Transverse colon (tissue), 4 donors: ENCODE measurements around the gene TRABD.

Source experiments
- POLR2A ChIP-seq: fragments of 450-650 bp; IDR thresholded peaks from one replicate; pipeline ENCODE4 v1.6.1; 2016; ENCODE audit warnings: antibody characterized with exemption, mild to moderate bottlenecking, moderate library complexity
- POLR2AphosphoS5 ChIP-seq, 3 donors: sonication (generic); formaldehyde crosslinking; IDR thresholded peaks; one replicate each; pipeline ENCODE4 v1.6.1; 2016; ENCODE audit warnings: antibody characterized with exemption in 3 of 3
- TF ChIP-seq, protein P1 (sequence below), 5 experiments: fragments of 200-600 bp in 3 of 5; fragments of 450-650 bp in 2 of 5; sonication (generic) in 3 of 5; IDR thresholded peaks; 1 replicate in 2 of 5; 2 replicates in 3 of 5; pipeline ENCODE4 v1.5.1; 2016 to 2017; ENCODE audit warnings: antibody characterized with exemption in 5 of 5, inconsistent platforms in 3 of 5, mild to moderate bottlenecking in 2 of 5, moderate library complexity in 1 of 5

DNA sequence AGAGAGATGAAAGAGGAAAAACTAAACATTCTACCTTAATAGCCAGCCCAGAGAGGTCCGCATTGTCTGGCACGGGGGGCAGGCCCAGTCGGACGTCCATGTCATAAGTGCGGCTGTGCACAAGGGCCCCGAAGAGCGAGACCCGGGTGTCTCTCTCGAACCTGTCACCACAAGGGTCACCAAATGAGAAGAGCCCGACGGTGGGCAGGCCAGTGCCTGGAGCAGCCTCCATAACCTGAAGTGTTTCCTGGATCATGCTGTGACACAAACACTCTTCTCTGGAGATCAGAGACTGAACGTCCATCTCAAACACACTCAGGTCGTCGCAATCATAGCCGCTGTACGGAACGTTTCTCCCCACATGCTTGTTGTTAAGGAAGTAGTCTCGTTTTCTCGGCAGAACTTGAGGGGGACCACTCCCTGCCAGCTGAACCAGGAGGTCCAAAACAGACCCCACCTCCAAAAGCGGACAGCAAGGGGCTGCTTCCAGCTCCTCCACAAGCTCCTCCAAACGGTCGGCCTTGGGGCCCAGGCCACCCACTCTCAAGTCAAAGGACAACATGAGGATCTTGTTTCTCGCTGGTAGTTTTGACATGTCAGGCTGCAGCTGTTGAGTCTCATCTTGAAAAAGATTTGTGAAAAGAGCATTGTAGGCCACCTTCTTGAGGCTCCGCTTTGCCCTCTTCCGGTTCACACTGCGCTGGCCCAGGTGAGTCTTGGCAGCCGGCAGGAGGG, 58.1 kb downstream of the TRABD start:
- TF ChIP-seq, protein P1, sequence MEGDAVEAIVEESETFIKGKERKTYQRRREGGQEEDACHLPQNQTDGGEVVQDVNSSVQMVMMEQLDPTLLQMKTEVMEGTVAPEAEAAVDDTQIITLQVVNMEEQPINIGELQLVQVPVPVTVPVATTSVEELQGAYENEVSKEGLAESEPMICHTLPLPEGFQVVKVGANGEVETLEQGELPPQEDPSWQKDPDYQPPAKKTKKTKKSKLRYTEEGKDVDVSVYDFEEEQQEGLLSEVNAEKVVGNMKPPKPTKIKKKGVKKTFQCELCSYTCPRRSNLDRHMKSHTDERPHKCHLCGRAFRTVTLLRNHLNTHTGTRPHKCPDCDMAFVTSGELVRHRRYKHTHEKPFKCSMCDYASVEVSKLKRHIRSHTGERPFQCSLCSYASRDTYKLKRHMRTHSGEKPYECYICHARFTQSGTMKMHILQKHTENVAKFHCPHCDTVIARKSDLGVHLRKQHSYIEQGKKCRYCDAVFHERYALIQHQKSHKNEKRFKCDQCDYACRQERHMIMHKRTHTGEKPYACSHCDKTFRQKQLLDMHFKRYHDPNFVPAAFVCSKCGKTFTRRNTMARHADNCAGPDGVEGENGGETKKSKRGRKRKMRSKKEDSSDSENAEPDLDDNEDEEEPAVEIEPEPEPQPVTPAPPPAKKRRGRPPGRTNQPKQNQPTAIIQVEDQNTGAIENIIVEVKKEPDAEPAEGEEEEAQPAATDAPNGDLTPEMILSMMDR (IDR thresholded peaks at IDR 0.05) = no peak
- TF ChIP-seq POLR2A = no peak
- TF ChIP-seq POLR2AphosphoS5 (IDR thresholded peaks at IDR 0.05) = no peak
